Endothelial cell of umbilical vein (primary cell): Measurements from ENCODE around the gene TRIM27. TPM values are rescaled to one million over a fixed set of nuclear protein-coding genes. Genes with fewer than 3 reads are reported as not detected.
"Not testable (repeated sequence)": the region's sequence is repeated elsewhere in the genome, so short reads cannot be mapped to it uniquely, and the experiment has no call there.

Experiments used
- BruUV-seq: library from RNA; stranded (reverse); fragments of 400-500 nt; replicated peaks from 2 replicates; lab custom pipeline; 2021; lab: Mats Ljungman, UMichigan
- CTCF ChIA-PET: fragments of 300-600, 350-600 bp; sonication (Branson Sonifier 250); formaldehyde crosslinking; loops from one replicate; lab custom pipeline; 2021; ENCODE audit warnings: antibody characterized with exemption, inconsistent platforms; lab: Charles Lee
- POLR2A ChIA-PET: fragments of 300-600, 350-600 bp; sonication (Branson Sonifier 250); formaldehyde crosslinking; loops from one replicate; lab custom pipeline; 2021; ENCODE audit warnings: antibody characterized with exemption, inconsistent platforms; lab: Charles Lee
- DNase-seq: peaks from one replicate; pipeline ENCODE4 v3.0.0-alpha.2; 2011; ENCODE audit warnings: low read depth, low spot score
- FAIRE-seq: peaks from 2 replicates; lab custom pipeline; 2011; peaks lifted over from hg19 to GRCh38; lab: Jason Lieb, UNC
- H2AFZ ChIP-seq: 2 replicates; pipeline ENCODE4 v1.6.0; 2012; ENCODE audit warnings: low read depth, low read length, control low read depth, inconsistent platforms
- H3K27ac ChIP-seq: 2 replicates; pipeline ENCODE4 v1.5.1; 2011; ENCODE audit warnings: low read depth, mild to moderate bottlenecking, control low read depth, low read length, moderate library complexity; ENCODE audit not compliant: insufficient read depth
- H3K27me3 ChIP-seq, 2 experiments: 2 replicates each; pipeline versions ENCODE4 v1.6.0 to v1.6.1; 2011; ENCODE audit warnings: low read length in 2 of 2, mixed read lengths in 1 of 2; ENCODE audit not compliant: control insufficient read depth in 2 of 2, insufficient read depth in 2 of 2
- H3K36me3 ChIP-seq, 2 experiments: 2 replicates in 1 of 2; 3 replicates in 1 of 2; pipeline ENCODE4 v1.5.1; 2011; ENCODE audit warnings: low read length in 2 of 2, mild to moderate bottlenecking in 1 of 2, moderate library complexity in 1 of 2; ENCODE audit not compliant: control insufficient read depth in 2 of 2, insufficient read depth in 2 of 2; ENCODE audit errors: extremely low read depth in 1 of 2
- H3K4me1 ChIP-seq: 3 replicates; pipeline ENCODE4 v1.5.1; 2011; ENCODE audit warnings: mild to moderate bottlenecking, low read length; ENCODE audit not compliant: control insufficient read depth, insufficient read depth; ENCODE audit errors: extremely low read depth
- H3K4me2 ChIP-seq: 2 replicates; pipeline ENCODE4 v1.6.1; 2011; ENCODE audit warnings: low read length, control low read depth, mixed read lengths; ENCODE audit not compliant: insufficient read depth
- H3K4me3 ChIP-seq, 3 experiments: fragments of 200-600 bp in 1 of 3; sonication (generic), shearing (Covaris generic) in 1 of 3; replicated peaks in 1 of 3; 2 replicates each; pipeline ENCODE4 v1.5.1; 2011 to 2016; ENCODE audit warnings: control low read depth in 3 of 3, low read length in 3 of 3, mild to moderate bottlenecking in 2 of 3, inconsistent platforms in 1 of 3, low read depth in 1 of 3, moderate library complexity in 1 of 3; ENCODE audit not compliant: insufficient read depth in 1 of 3
- H3K79me2 ChIP-seq: 2 replicates; pipeline ENCODE4 v1.6.0; 2012; ENCODE audit warnings: low read length, inconsistent platforms; ENCODE audit not compliant: control insufficient read depth, insufficient read depth
- H3K9ac ChIP-seq: replicated peaks from 2 replicates; pipeline ENCODE3; 2011; ENCODE audit warnings: low read length, control low read depth; ENCODE audit not compliant: insufficient read depth; ENCODE audit errors: extremely low read depth
- H3K9me1 ChIP-seq: replicated peaks from 3 replicates; pipeline ENCODE4 v1.6.0; 2011; ENCODE audit warnings: mild to moderate bottlenecking, low read length; ENCODE audit not compliant: control insufficient read depth, insufficient read depth; ENCODE audit errors: extremely low read depth
- H3K9me3 ChIP-seq: replicated peaks from 2 replicates; pipeline ENCODE4 v1.5.1; 2012; ENCODE audit warnings: low read length, inconsistent platforms; ENCODE audit not compliant: control insufficient read depth, insufficient read depth
- H4K20me1 ChIP-seq: replicated peaks from 2 replicates; pipeline ENCODE3; 2011; ENCODE audit warnings: mild to moderate bottlenecking, low read length; ENCODE audit not compliant: control insufficient read depth, insufficient read depth; ENCODE audit errors: extremely low read depth
- dilution Hi-C: fragments of 300-500 bp; cut with MboI; formaldehyde crosslinking; loops from one replicate; pipeline ENCODE4 v1.15.0; 2019; ENCODE audit warnings: low sequenced_read_pairs; ENCODE audit not compliant: extremely low pct_ligation_motif_present
- intact Hi-C: fragments of 100-400 bp; cut with micrococcal nuclease; formaldehyde crosslinking; loops from one replicate; pipeline ENCODE4 v1.10.0; 2022
- polyA plus RNA-seq, 4 experiments: library from polyadenylated mRNA; depleted of rRNA in 3 of 4; stranded (reverse) in 3 of 4; unstranded in 1 of 4; fragments of >200 nt; gene quantifications; 2 replicates each; pipeline versions ENCODE4 v1.2.1 to v1.2.3, GENCODE V29; 2011 to 2012; ENCODE audit warnings: missing spikeins in 1 of 4
- small RNA-seq: library from RNA; depleted of rRNA; stranded (forward); fragments of <200 nt; gene quantifications from one replicate; pipeline ENCODE3, GENCODE V24; 2012; ENCODE audit warnings: low replicate concordance, low read depth; ENCODE audit not compliant: insufficient read depth, insufficient read length
- total RNA-seq: library from RNA; stranded (reverse); gene quantifications from 2 replicates; pipeline ENCODE4 v1.2.3, GENCODE V29; 2021

Gene TRIM27
- total and polyA plus RNA-seq, 2 donors (not counting 3 experiments of a cell fraction or from before 2014, with no cell fraction given), result 67.1 to 69.2 TPM

GRCh38 chr6:28854405-28854804 is 69.4 kb downstream of the TRIM27 start:
- dilution Hi-C loops, intact Hi-C loops, DNase-seq, H3K9me3 ChIP-seq, H2AFZ ChIP-seq, H3K79me2 ChIP-seq, H4K20me1 ChIP-seq, CTCF ChIA-PET, H3K9me1 ChIP-seq, H3K27ac ChIP-seq, BruUV-seq, H3K4me3 ChIP-seq, POLR2A ChIA-PET, FAIRE-seq, H3K9ac ChIP-seq, H3K4me2 ChIP-seq, H3K36me3 ChIP-seq, H3K4me1 ChIP-seq, H3K27me3 ChIP-seq: not testable (repeated sequence)

Small RNA genes within 50 kb of the gene (small RNA-seq; reads per million reads assigned to genes)
- gene RNU6-930P, result not detected

Other genes with a start within 250 kb of the TRIM27 start
- gene ZNF311, start 81.3 kb upstream of the TRIM27 start, total RNA-seq, result 0.35 and 0.55 TPM in 2 replicates
- 0.26 and 0.33 TPM in 2 replicates for gene ZNF311, start 81.3 kb upstream of the TRIM27 start, polyA plus RNA-seq
- not detected in 2 replicates for gene OR2W1, start 121.2 kb upstream of the TRIM27 start, total RNA-seq
- gene OR2W1, start 121.2 kb upstream of the TRIM27 start, polyA plus RNA-seq, result not detected in 2 replicates
- not detected in 2 replicates for gene OR2B3, start 163.3 kb upstream of the TRIM27 start, total RNA-seq
- not detected in 2 replicates for gene OR2B3, start 163.3 kb upstream of the TRIM27 start, polyA plus RNA-seq
- gene OR2J1, start 175.5 kb upstream of the TRIM27 start, total RNA-seq, result not detected in 2 replicates
- not detected in 2 replicates for gene OR2J1, start 175.5 kb upstream of the TRIM27 start, polyA plus RNA-seq
- not detected in 2 replicates for gene OR2J3, start 184.1 kb upstream of the TRIM27 start, total RNA-seq
- gene OR2J3, start 184.1 kb upstream of the TRIM27 start, polyA plus RNA-seq, result not detected in 2 replicates
- gene OR2J2, start 246.9 kb upstream of the TRIM27 start, total RNA-seq, result not detected in 2 replicates
- not detected in 2 replicates for gene OR2J2, start 246.9 kb upstream of the TRIM27 start, polyA plus RNA-seq